ENCODE measurements around the gene NOP53. TPM values are rescaled to one million over a fixed set of nuclear protein-coding genes. Genes with fewer than 3 reads are reported as not detected.

Gene NOP53
- total and polyA plus RNA-seq, 8 donors = 130 to 557 (median 454) TPM

DNA sequence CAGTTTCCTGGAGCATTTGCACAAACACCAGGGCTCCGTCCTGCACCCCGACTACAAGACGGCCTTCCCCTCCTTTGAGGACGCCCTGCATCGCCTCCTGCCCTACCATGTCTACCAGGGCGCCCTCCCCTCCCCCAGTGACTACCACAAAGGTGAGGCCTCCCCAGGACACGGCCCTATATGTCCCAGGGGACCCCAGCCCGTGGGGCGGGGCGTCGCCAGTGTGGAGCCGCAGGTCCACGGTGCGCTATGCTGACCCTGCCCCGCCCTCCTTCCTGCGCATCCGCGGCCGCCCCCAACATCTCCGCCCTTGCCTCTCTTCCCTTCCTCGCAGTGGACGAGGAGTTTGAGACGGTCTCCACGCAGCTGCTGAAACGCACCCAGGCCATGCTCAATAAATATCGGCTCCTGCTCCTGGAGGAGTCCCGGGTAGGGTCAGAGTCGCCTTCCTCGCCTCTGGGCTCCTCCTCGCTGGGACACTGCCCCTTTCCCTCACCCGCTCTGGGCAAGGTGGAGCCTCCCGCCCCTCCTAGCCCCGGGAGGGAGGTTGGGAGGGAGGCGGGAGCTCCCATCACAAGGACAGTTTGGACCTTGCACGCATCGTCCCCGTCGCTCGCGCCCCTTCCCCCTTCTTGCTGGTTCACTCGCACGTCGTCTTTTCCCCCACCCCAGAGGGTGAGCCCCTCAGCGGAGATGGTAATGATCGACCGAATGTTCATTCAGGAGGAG is 46.6 kb upstream of the NOP53 start:
- peaks cover 0 to 70% of the 10 kb centered on the region in 2 donors for H3K36me3 ChIP-seq

DNA sequence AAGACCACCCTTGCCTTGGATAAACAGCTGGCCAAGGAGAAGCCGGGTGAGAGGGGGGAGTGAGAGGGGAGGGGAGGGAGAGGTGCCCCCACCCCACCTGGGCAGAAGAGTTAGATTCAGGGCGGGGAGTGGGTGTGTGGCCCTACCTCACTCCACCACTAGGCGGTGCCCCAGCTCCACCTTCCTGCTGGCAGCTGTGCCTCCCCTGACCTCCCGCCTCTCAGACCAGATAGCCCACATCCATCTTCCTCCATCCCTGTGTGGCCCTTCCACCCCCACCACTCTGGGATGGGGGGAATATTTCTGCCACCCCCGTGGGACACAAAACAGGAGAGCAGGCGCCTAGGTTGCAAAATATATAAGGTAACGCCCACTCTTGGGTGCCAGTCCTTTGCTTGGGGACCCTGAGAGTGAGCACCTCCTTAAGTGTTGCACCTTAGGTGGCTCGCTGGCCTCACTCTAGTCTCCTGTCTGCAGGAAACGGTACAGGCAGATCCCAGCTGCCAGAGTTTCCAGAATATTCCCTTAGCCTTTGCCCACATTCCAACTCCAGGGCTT is 45.9 kb upstream of the NOP53 start:
- Histone ChIP-seq H3K27ac (no peak overlapping the region), H3K9me3 (no peaks in the 10 kb centered on the region), H3K36me3 (peaks cover 0 to 70% of the 10 kb centered on the region in 2 donors), H3K27me3 (no peaks in the 10 kb centered on the region), H3K4me1 (peaks cover 0 to 7% of the 10 kb centered on the region in 2 donors), H3K4me3 (no peak overlapping the region)
- intact Hi-C loops (cut with DNase I) = loop anchor here in 1 of 2 donors (10.0 kb wide), 1 partner anchor 95 kb away; the partner anchor contains the start of gene BICRA
- TF ChIP-seq CTCF (IDR thresholded peaks at IDR 0.05) = peak; percentile 49 to 71
- DNase-seq = peak in 2 of 4 donors; percentile 26 to 84
- peak; percentile 42 for ATAC-seq

More for the DNA sequence above, 46.6 kb upstream of the NOP53 start:
- Histone ChIP-seq H3K27ac (no peak overlapping the region), H3K4me1 (peaks cover 0 to 7% of the 10 kb centered on the region in 2 donors), H3K27me3 (no peaks in the 10 kb centered on the region), H3K9me3 (no peaks in the 10 kb centered on the region), H3K4me3 (no peak overlapping the region)
- ATAC-seq = no peak
- no peak for DNase-seq
- TF ChIP-seq CTCF (IDR thresholded peaks at IDR 0.05) = no peak
- intact Hi-C loops (cut with DNase I) = loop anchor here in 1 of 2 donors (10.0 kb wide), 1 partner anchor 94 kb away; the partner anchor contains the start of gene BICRA

DNA sequence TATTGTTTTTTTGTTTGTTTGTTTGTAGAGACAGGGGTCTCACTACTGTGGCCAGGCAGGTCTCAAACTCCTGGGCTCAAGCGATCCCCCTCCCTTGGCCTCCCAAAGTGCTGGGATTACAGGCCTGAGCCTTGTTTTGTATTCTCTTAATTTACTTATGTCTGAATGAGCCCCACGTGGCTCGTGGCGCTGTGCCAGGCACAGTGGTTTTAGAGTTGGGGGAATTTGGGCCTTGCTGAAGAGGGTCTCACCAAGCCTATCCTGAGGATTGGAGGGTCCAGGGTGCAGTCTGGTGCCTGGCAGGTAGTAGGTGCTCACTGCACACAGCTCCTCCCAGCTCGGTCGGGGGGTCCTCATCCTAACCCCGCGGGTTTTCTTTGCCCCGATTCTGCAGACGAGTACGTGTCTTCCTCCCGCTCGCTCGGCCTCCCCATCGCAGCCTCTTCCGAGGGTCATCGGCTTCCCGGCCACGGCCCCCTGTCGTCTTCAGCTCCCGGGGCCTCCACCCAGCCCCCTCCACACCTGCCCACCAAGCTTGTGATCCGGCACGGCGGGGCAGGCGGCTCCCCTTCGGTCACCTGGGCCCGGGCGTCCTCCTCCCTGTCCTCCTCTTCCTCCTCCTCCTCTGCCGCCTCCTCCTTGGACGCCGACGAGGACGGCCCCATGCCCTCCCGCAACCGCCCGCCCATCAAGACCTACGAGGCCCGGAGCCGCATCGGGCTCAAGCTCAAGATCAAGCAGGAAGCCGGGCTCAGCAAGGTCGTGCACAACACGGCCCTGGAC is 44.2 kb upstream of the NOP53 start:
- Histone ChIP-seq H3K4me3 (no peak overlapping the region), H3K9me3 (no peaks in the 10 kb centered on the region), H3K4me1 (peaks cover 0 to 7% of the 10 kb centered on the region in 2 donors), H3K27me3 (no peaks in the 10 kb centered on the region), H3K36me3 (peaks cover 0 to 58% of the 10 kb centered on the region in 2 donors), H3K27ac (no peak overlapping the region)
- DNase-seq = no peak
- ATAC-seq = no peak
- no peak for TF ChIP-seq CTCF (IDR thresholded peaks at IDR 0.05)
- intact Hi-C loops (cut with DNase I) = loop anchor here (5.0 to 10.0 kb wide), 4 partner anchors 186 to 406 kb away; partner anchors contain the start of gene NAPA (in 1 of the 2)

GRCh38 chr19:47701717-47702552 is 43.4 kb upstream of the NOP53 start:
- no peak for DNase-seq
- TF ChIP-seq CTCF (IDR thresholded peaks at IDR 0.05) = no peak
- no peak overlapping the region for H3K4me3 ChIP-seq
- ATAC-seq = no peak
- intact Hi-C loops (cut with DNase I) = loop anchor here (5.0 to 10.0 kb wide), 4 partner anchors 187 to 407 kb away; partner anchors contain the start of gene NAPA (in 1 of the 2)
- H3K27ac ChIP-seq = no peak overlapping the region
- peaks cover 0 to 7% of the 10 kb centered on the region in 2 donors for H3K4me1 ChIP-seq
- H3K9me3 ChIP-seq = no peaks in the 10 kb centered on the region
- H3K27me3 ChIP-seq = no peaks in the 10 kb centered on the region
- H3K36me3 ChIP-seq = peaks cover 0 to 53% of the 10 kb centered on the region in 2 donors

Data from left lung (tissue), 10 donors.